ENCODE data around the gene BRPF3.
"Not testable (repeated sequence)": the region's sequence is repeated elsewhere in the genome, so short reads cannot be mapped to it uniquely, and the experiment has no call there.

BRPF3 gene

GRCh38 chr6:36210886-36211595 lies 14.5 kb downstream of the BRPF3 start:
- no peak overlapping the region for H3K4me3 ChIP-seq
- H3K9ac ChIP-seq, result no peak overlapping the region
- TF ChIP-seq Cebpa-rat (IDR thresholded peaks at IDR 0.05), result no peak
- H3K9me3 ChIP-seq, result no peaks in the 10 kb centered on the region
- no peaks in the 10 kb centered on the region for H3K27me3 ChIP-seq
- H3K4me2 ChIP-seq, result no peak overlapping the region
- peaks cover 6% of the 10 kb centered on the region; the same call in 1 of the 2 replicates for H3K4me1 ChIP-seq
- peaks cover 100% of the 10 kb centered on the region for H3K36me3 ChIP-seq
- H3K27ac ChIP-seq, result peak overlapping the region; percentile 13; the same call in 1 of the 2 replicates
- H4K20me1 ChIP-seq, result 0 out of 2 replicates have a peak, but pooled peaks cover 6% of the 10 kb centered on the region

- Histone ChIP-seq H3K9ac (no peak overlapping the region), H3K27me3 (no peaks in the 10 kb centered on the region), H3K4me1 (no peaks in the 10 kb centered on the region), H3K36me3 (peaks cover 99% of the 10 kb centered on the region), H3K27ac (no peak overlapping the region), H3K9me3 (no peaks in the 10 kb centered on the region), H4K20me1 (0 out of 2 replicates have a peak, but pooled peaks cover under 1% of the 10 kb centered on the region), H3K4me3 (no peak overlapping the region), H3K4me2 (no peak overlapping the region)
- TF ChIP-seq Cebpa-rat (IDR thresholded peaks at IDR 0.05), result no peak
Measured at GRCh38 chr6:36216559-36216958, 20.0 kb downstream of the BRPF3 start.

- Histone ChIP-seq H4K20me1 (no peaks in the 10 kb centered on the region), H3K4me1 (no peaks in the 10 kb centered on the region), H3K9me3 (no peaks in the 10 kb centered on the region), H3K27ac (no peak overlapping the region), H3K9ac (no peak overlapping the region), H3K27me3 (no peaks in the 10 kb centered on the region), H3K4me2 (no peak overlapping the region), H3K4me3 (no peak overlapping the region), H3K36me3 (peaks cover 99% of the 10 kb centered on the region)
- no peak for TF ChIP-seq Cebpa-rat (IDR thresholded peaks at IDR 0.05)
Measured at GRCh38 chr6:36217188-36217587, 20.6 kb downstream of the BRPF3 start.

- Histone ChIP-seq H3K27ac (no peak overlapping the region), H3K4me3 (no peak overlapping the region), H3K27me3 (no peaks in the 10 kb centered on the region), H4K20me1 (no peaks in the 10 kb centered on the region), H3K9me3 (no peaks in the 10 kb centered on the region), H3K9ac (no peak overlapping the region), H3K4me2 (no peak overlapping the region), H3K36me3 (peaks cover 99% of the 10 kb centered on the region), H3K4me1 (no peaks in the 10 kb centered on the region)
- TF ChIP-seq Cebpa-rat (IDR thresholded peaks at IDR 0.05), result no peak
Measured at GRCh38 chr6:36217946-36218345, 21.4 kb downstream of the BRPF3 start.

GRCh38 chr6:36218516-36218915 lies 22.0 kb downstream of the BRPF3 start:
- H3K4me2 ChIP-seq, H3K4me3 ChIP-seq, H3K27ac ChIP-seq, H3K4me1 ChIP-seq, H3K9me3 ChIP-seq, H3K27me3 ChIP-seq, H4K20me1 ChIP-seq, H3K9ac ChIP-seq: not testable (repeated sequence)
- H3K36me3 ChIP-seq, result peaks cover 99% of the 10 kb centered on the region

- Histone ChIP-seq H3K27me3 (no peaks in the 10 kb centered on the region), H3K36me3 (peaks cover 98% of the 10 kb centered on the region)
Measured at GRCh38 chr6:36219081-36219480, 22.5 kb downstream of the BRPF3 start.

GRCh38 chr6:36220226-36220625 lies 23.7 kb downstream of the BRPF3 start:
- H3K9ac ChIP-seq, result no peak overlapping the region
- H4K20me1 ChIP-seq, result no peaks in the 10 kb centered on the region
- H3K27me3 ChIP-seq, result no peaks in the 10 kb centered on the region
- no peaks in the 10 kb centered on the region for H3K9me3 ChIP-seq
- no peak overlapping the region for H3K27ac ChIP-seq
- no peaks in the 10 kb centered on the region for H3K4me1 ChIP-seq
- H3K4me3 ChIP-seq, result no peak overlapping the region
- H3K36me3 ChIP-seq, result peaks cover 98% of the 10 kb centered on the region
- no peak for TF ChIP-seq Cebpa-rat (IDR thresholded peaks at IDR 0.05)
- no peak overlapping the region for H3K4me2 ChIP-seq

More at GRCh38 chr6:36219081-36219480, 22.5 kb downstream of the BRPF3 start:
- Histone ChIP-seq H3K4me1 (no peaks in the 10 kb centered on the region), H3K27ac (no peak overlapping the region), H3K9ac (no peak overlapping the region), H3K4me2 (no peak overlapping the region), H3K9me3 (no peaks in the 10 kb centered on the region), H3K4me3 (no peak overlapping the region), H4K20me1 (no peaks in the 10 kb centered on the region)
- no peak for TF ChIP-seq Cebpa-rat (IDR thresholded peaks at IDR 0.05)

- H3K9ac ChIP-seq, result no peak overlapping the region
- H3K27ac ChIP-seq, result no peak overlapping the region
- H3K4me2 ChIP-seq, result no peak overlapping the region
- H3K36me3 ChIP-seq, result peaks cover 98% of the 10 kb centered on the region
- no peaks in the 10 kb centered on the region for H3K27me3 ChIP-seq
- no peaks in the 10 kb centered on the region for H3K9me3 ChIP-seq
- H4K20me1 ChIP-seq, result no peaks in the 10 kb centered on the region
- H3K4me1 ChIP-seq, result peaks cover 1% of the 10 kb centered on the region; the same call in 1 of the 2 replicates
- H3K4me3 ChIP-seq, result no peak overlapping the region
- TF ChIP-seq Cebpa-rat (IDR thresholded peaks at IDR 0.05), result no peak
Measured at GRCh38 chr6:36221674-36222073, 25.1 kb downstream of the BRPF3 start.

- no peak for TF ChIP-seq Cebpa-rat (IDR thresholded peaks at IDR 0.05)
- H3K27ac ChIP-seq, result no peak overlapping the region
- H3K4me1 ChIP-seq, result peaks cover 14% of the 10 kb centered on the region
- H3K4me3 ChIP-seq, result no peak overlapping the region
- H3K9ac ChIP-seq, result no peak overlapping the region
- H4K20me1 ChIP-seq, result peaks cover 5% of the 10 kb centered on the region; the same call in 1 of the 2 replicates
- H3K36me3 ChIP-seq, result peaks cover 87% of the 10 kb centered on the region
- H3K9me3 ChIP-seq, result no peaks in the 10 kb centered on the region
- no peak overlapping the region for H3K4me2 ChIP-seq
- H3K27me3 ChIP-seq, result no peaks in the 10 kb centered on the region
Measured at GRCh38 chr6:36222924-36223323, 26.4 kb downstream of the BRPF3 start.

- no peak for TF ChIP-seq Cebpa-rat (IDR thresholded peaks at IDR 0.05)
- no peaks in the 10 kb centered on the region for H3K27me3 ChIP-seq
- H3K4me3 ChIP-seq, result no peak overlapping the region
- H3K36me3 ChIP-seq, result peaks cover 87% of the 10 kb centered on the region
- no peak overlapping the region for H3K4me2 ChIP-seq
- no peak overlapping the region for H3K27ac ChIP-seq
- H3K9ac ChIP-seq, result no peak overlapping the region
- H3K4me1 ChIP-seq, result peaks cover 22% of the 10 kb centered on the region
- peaks cover 8% of the 10 kb centered on the region; the same call in 1 of the 2 replicates for H4K20me1 ChIP-seq
- no peaks in the 10 kb centered on the region for H3K9me3 ChIP-seq
Measured at GRCh38 chr6:36223706-36224105, 27.2 kb downstream of the BRPF3 start.

Data from BLaER1 (cell line).